Hematopoietic multipotent progenitor cell treated with erythropoietin and hydrocortisone succinate and interleukin-3 and kit ligand, for 15 days (in vitro differentiated cells): ENCODE measurements around the gene SETD3.
"Not testable (repeated sequence)": the region's sequence is repeated elsewhere in the genome, so short reads cannot be mapped to it uniquely, and the experiment has no call there.

ENCODE experiments used
- DNase-seq: peaks from one replicate; pipeline ENCODE4 v3.0.0-alpha.2; 2015; ENCODE audit warnings: low spot score

The SETD3 gene

GRCh38 chr14:99360774-99361595 lies 119.7 kb downstream of the SETD3 start:
- DNase-seq, result no peak

GRCh38 chr14:99359906-99360305 lies 120.8 kb downstream of the SETD3 start:
- no peak for DNase-seq

GRCh38 chr14:99357916-99358390 lies 122.7 kb downstream of the SETD3 start:
- DNase-seq, result no peak

- no peak for DNase-seq
These were observed 123.3 kb downstream of the SETD3 start for GRCh38 chr14:99357151-99357915.

- no peak for DNase-seq
These were observed 124.5 kb downstream of the SETD3 start for GRCh38 chr14:99356031-99356608.

- DNase-seq, result no peak
These were observed 126.3 kb downstream of the SETD3 start for GRCh38 chr14:99354166-99354875.

GRCh38 chr14:99352688-99353280 lies 127.9 kb downstream of the SETD3 start:
- no peak for DNase-seq

GRCh38 chr14:99351166-99352007 lies 129.3 kb downstream of the SETD3 start:
- DNase-seq, result no peak

GRCh38 chr14:99350751-99351150 lies 129.9 kb downstream of the SETD3 start:
- DNase-seq, result no peak

GRCh38 chr14:99349721-99350495 lies 130.8 kb downstream of the SETD3 start:
- DNase-seq, result no peak

GRCh38 chr14:99348816-99349614 lies 131.6 kb downstream of the SETD3 start:
- no peak for DNase-seq

- not testable (repeated sequence) for DNase-seq
These were observed 132.4 kb downstream of the SETD3 start for GRCh38 chr14:99348231-99348630.
